WERI-Rb-1 (cell line): Measurements from ENCODE around the gene MYO6.

Experiments
- DNase-seq: peaks from one replicate; pipeline ENCODE4 v3.0.0-alpha.2; 2020
- H3K27ac ChIP-seq: fragments of 250-450 bp; sonication (Bioruptor Pico); 2 replicates; pipeline ENCODE4 v1.5.1; 2020; ENCODE audit warnings: mild to moderate bottlenecking, moderate library complexity
- H3K27me3 ChIP-seq: fragments of 250-450 bp; sonication (Bioruptor Pico); 2 replicates; pipeline ENCODE4 v1.5.1; 2021; ENCODE audit warnings: mild to moderate bottlenecking, low read depth, moderate library complexity; ENCODE audit not compliant: insufficient read depth, severe bottlenecking
- H3K36me3 ChIP-seq: fragments of 250-450 bp; sonication (Bioruptor Pico); 2 replicates; pipeline ENCODE4 v1.5.1; 2020; ENCODE audit warnings: mild to moderate bottlenecking, moderate library complexity
- H3K4me3 ChIP-seq: 2 replicates; pipeline ENCODE4 v1.5.1; 2011; ENCODE audit warnings: low read depth, mild to moderate bottlenecking, control low read depth, low read length
- H3K9me3 ChIP-seq: fragments of 250-450 bp; sonication (Bioruptor Pico); 2 replicates; pipeline ENCODE4 v1.5.1; 2021; ENCODE audit warnings: mild to moderate bottlenecking, moderate library complexity; ENCODE audit not compliant: severe bottlenecking
- CTCF ChIP-seq: IDR thresholded peaks from 2 replicates; pipeline ENCODE4 v1.5.1; 2011; ENCODE audit warnings: low read depth, mild to moderate bottlenecking, control low read depth, inconsistent platforms, low read length

The MYO6 gene

GRCh38 chr6:75802366-75802765, 53.3 kb downstream of the MYO6 start:
- DNase-seq: no peak
- TF ChIP-seq CTCF: no peak

GRCh38 chr6:75808507-75808906, 59.5 kb downstream of the MYO6 start:
- no peak for TF ChIP-seq CTCF
- Histone ChIP-seq H3K9me3 (no peaks in the 10 kb centered on the region), H3K4me3 (no peak overlapping the region), H3K36me3 (no peaks in the 10 kb centered on the region), H3K27ac (no peak overlapping the region), H3K27me3 (no peaks in the 10 kb centered on the region)
- no peak for DNase-seq

More at GRCh38 chr6:75802366-75802765, 53.3 kb downstream of the MYO6 start:
- no peaks in the 10 kb centered on the region for H3K9me3 ChIP-seq
- H3K27me3 ChIP-seq: no peaks in the 10 kb centered on the region
- H3K27ac ChIP-seq: no peak overlapping the region
- no peaks in the 10 kb centered on the region for H3K36me3 ChIP-seq
- no peak overlapping the region for H3K4me3 ChIP-seq

GRCh38 chr6:75812560-75812959, 63.5 kb downstream of the MYO6 start:
- DNase-seq: no peak
- H3K36me3 ChIP-seq: no peaks in the 10 kb centered on the region; the same call in 1 of the 2 replicates
- no peaks in the 10 kb centered on the region for H3K27me3 ChIP-seq
- no peak overlapping the region for H3K27ac ChIP-seq
- no peak overlapping the region for H3K4me3 ChIP-seq
- TF ChIP-seq CTCF: no peak
- H3K9me3 ChIP-seq: no peaks in the 10 kb centered on the region

GRCh38 chr6:75813476-75814250, 64.6 kb downstream of the MYO6 start:
- no peaks in the 10 kb centered on the region; the same call in 1 of the 2 replicates for H3K36me3 ChIP-seq
- H3K9me3 ChIP-seq: no peaks in the 10 kb centered on the region
- no peak for TF ChIP-seq CTCF
- no peak overlapping the region for H3K4me3 ChIP-seq
- no peak overlapping the region for H3K27ac ChIP-seq
- no peaks in the 10 kb centered on the region for H3K27me3 ChIP-seq
- DNase-seq: no peak

- DNase-seq: no peak
- no peak overlapping the region for H3K27ac ChIP-seq
- no peak overlapping the region for H3K4me3 ChIP-seq
- H3K27me3 ChIP-seq: no peaks in the 10 kb centered on the region
- TF ChIP-seq CTCF: no peak
- H3K36me3 ChIP-seq: no peaks in the 10 kb centered on the region; the same call in none of the 2 replicates
- no peaks in the 10 kb centered on the region for H3K9me3 ChIP-seq
Measured at GRCh38 chr6:75815756-75816155, 66.7 kb downstream of the MYO6 start.
